AG09309 (cell line): ENCODE measurements around the gene PTAFR.

Experiments used
- DNase-seq: peaks from one replicate; pipeline ENCODE4 v3.0.0-alpha.2; 2010; ENCODE audit warnings: low read depth
- H3K4me3 ChIP-seq: 2 replicates; pipeline ENCODE4 v1.5.1; 2011; ENCODE audit warnings: mild to moderate bottlenecking, low read depth, low read length, moderate library complexity; ENCODE audit not compliant: control insufficient read depth
- TF ChIP-seq, protein P1 (sequence below): IDR thresholded peaks from 2 replicates; pipeline ENCODE4 v1.5.1; 2011; ENCODE audit warnings: mild to moderate bottlenecking, low read depth, low read length, inconsistent platforms; ENCODE audit not compliant: insufficient read depth, control insufficient read depth; ENCODE audit errors: missing control alignments

Gene PTAFR

DNA sequence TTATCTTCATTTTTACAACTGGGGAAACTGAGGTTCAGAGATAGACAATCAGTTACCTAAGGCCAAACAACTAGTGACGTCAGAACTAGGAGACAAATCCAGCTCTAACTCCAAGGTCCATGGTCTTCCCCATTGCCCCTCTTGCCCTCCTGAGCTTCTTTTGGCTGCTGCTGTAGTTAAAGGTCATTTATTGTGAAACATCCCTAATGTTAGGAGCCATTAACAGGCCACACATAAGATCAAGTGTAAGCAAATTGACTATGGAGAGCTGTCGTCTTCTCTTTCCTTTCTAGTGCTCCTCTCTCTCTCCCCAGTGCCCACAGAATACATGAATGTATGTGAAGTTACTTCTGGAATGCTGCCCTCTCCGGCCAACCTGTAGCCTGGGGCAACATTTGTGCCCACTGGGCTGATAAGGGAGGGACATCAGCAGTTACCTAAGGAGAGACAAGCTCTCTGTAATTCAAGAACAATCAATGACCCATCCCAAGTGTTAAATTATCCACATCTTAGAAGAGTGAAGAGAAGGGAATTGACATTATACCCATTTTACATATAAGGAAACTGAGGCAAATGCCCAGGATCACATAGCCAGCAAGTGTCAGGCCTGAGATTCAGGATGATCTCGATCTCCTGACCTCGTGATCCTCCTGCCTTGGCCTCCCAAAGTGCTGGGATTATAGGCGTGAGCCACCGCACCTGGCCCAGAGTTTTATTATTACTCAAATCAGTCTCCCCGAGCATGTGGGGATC lies 40.1 kb downstream of the PTAFR start:
- no peak for DNase-seq
- TF ChIP-seq, protein P1, sequence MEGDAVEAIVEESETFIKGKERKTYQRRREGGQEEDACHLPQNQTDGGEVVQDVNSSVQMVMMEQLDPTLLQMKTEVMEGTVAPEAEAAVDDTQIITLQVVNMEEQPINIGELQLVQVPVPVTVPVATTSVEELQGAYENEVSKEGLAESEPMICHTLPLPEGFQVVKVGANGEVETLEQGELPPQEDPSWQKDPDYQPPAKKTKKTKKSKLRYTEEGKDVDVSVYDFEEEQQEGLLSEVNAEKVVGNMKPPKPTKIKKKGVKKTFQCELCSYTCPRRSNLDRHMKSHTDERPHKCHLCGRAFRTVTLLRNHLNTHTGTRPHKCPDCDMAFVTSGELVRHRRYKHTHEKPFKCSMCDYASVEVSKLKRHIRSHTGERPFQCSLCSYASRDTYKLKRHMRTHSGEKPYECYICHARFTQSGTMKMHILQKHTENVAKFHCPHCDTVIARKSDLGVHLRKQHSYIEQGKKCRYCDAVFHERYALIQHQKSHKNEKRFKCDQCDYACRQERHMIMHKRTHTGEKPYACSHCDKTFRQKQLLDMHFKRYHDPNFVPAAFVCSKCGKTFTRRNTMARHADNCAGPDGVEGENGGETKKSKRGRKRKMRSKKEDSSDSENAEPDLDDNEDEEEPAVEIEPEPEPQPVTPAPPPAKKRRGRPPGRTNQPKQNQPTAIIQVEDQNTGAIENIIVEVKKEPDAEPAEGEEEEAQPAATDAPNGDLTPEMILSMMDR, result no peak
- H3K4me3 ChIP-seq, result no peak overlapping the region

DNA sequence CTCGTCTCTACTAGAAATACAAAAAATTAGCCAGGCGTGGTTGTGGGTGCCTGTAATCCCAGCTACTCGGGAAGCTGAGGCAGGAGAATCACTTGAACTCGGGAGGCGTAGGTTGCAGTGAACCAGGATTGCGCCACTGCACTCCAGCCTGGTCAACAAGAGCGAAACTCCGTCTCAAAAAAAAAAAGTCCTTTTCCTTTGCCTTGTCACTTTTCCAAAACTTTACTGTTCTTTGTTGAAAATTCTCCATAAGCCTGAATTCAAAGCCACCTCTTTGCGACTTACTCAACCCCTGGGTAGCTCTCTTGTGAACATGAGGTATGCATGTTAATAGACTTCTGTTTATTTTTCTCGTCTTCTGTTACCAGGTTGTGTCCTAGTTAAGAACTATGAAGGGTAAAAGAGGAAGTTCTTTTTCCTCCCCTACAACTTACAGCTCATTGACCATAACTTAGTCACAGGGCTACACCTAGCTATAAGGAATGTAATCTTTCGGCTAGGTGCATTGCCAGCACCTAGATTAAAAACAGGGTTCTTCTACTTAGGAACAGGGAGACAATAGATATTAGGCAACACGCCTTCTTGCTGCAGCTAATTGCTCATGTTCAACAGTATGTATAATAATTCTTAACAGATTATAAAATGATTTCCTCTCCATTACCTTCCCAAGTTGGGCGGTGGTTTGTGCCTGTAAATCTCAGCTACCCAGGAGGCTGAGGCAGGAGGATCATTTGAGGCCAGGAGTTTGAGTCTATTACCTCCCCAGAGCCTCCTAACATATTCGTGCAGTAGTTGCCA lies 40.9 kb downstream of the PTAFR start:
- TF ChIP-seq, protein P1, result no peak
- DNase-seq, result no peak
- H3K4me3 ChIP-seq, result no peak overlapping the region

DNA sequence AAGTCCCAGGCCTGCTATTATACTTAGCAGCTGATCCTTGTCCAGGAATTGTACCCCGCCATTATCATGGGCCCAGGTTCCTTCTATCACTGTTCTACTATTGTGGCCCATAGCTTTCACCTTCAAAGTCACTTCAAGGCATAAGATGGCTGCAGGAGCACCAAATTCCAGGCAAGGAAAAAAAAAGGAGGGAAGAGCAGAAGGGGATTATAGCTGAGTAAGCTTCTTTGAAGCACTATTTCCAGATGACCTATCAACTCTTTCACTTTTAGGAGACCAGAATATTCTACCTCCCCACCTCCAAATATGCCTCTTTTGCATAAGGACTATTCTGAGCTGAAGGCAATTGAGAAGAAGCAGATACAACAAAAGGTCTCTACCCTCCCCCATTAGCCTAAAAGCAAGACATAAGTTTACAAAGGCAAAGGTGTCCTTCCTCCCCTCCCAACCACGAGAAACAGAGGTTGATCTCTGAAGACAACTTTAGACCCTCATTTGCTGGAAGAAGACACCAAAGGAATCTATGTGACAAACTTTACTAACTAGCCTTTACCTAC lies 41.8 kb downstream of the PTAFR start:
- H3K4me3 ChIP-seq, result no peak overlapping the region
- TF ChIP-seq, protein P1, result no peak
- DNase-seq, result no peak

DNA sequence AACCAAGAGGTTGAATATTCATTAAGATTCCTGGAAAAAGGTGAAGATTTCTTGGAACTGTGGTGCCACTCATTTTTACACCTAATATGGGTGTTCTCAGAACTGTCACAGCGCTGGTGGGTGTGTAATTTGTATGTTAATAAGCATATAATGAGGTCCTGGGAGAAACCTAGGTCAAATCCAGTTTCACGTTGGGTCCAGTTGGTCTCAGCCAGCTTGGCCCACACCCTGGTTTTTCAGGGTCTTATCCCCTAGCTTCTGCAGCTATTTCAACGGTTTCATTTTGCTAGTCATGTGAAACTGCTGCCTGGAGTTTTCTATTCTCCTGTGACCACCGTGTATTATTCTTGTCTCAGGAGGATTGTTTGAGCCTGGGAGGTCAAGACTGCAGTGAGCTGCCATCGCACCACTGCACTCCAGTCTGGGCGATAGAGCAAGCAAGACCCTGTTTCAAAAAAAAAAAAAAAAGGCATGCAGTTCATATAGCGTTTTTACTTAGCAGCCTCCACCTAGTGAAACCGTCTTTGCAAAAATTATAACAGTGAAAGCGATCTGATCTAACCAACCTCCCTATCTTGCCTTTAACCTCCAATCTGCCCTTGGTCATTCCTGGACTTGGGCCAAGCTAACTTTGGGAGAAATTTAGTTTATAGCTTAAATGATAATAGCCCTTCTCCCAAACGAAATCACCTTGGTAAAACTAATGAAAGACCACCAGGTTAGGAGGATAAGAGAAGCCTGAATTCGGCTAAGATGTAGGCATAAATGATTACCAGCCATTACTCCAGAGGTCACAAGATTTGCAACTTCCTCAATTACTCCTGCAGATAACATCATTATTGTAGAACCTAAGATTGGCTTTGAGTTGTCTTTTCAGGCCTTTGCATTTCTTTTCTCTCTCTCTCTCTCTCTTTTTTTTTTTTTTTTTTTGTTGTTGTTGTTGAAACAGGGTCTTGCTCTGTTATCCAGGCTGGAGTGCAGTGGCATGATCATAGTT lies 44.0 kb downstream of the PTAFR start:
- H3K4me3 ChIP-seq, result no peak overlapping the region
- TF ChIP-seq, protein P1, result no peak
- no peak for DNase-seq

DNA sequence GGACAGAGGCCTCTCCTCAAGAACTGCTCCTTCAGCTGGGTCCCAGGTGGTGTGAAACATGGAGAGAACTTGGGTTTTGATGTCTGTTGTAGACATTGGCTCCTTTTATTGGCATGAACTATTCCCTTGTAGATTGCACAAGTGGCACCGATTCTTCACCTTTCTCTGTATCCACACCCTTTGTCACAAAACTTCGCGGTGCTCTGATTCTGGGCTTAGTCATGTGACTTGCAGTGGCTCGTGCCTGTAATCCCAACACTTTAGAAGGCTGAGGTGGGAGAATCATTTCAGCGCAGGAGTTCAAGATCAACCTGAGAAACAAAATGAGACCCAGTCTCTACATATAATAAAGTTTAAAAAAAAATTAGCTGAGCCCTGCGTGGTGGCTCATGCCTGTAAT lies 45.6 kb downstream of the PTAFR start:
- H3K4me3 ChIP-seq, result no peak overlapping the region
- no peak for DNase-seq
- TF ChIP-seq, protein P1, result no peak

DNA sequence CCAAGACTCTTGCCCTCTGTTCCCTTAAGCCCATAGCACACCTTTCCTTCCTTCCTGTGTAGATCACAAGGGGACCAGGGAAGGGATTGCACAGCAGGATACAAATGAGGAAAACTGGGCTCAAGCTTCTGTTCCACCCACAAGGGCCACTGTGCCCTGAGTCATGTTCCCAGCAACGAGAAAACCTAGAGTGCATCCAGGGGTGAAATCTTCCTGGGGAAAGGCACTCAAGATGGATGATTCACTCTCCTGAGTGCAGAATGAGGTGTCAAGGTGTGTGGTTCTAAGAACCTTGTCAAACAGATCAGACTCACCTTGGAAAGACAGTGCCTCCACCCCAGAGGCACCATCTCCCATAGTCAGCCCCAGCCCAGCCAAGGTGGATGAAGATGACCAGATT lies 47.3 kb downstream of the PTAFR start:
- TF ChIP-seq, protein P1, result no peak
- no peak for DNase-seq
- no peak overlapping the region for H3K4me3 ChIP-seq
